Dedifferentiated amniotic fluid mesenchymal stem cell (primary cell): Measurements from ENCODE around the gene FASTK.

ENCODE experiments used
- DNase-seq: peaks from one replicate; pipeline ENCODE4 v3.0.0-alpha.2; 2016; ENCODE audit errors: extremely low spot score

Gene FASTK, protein sequence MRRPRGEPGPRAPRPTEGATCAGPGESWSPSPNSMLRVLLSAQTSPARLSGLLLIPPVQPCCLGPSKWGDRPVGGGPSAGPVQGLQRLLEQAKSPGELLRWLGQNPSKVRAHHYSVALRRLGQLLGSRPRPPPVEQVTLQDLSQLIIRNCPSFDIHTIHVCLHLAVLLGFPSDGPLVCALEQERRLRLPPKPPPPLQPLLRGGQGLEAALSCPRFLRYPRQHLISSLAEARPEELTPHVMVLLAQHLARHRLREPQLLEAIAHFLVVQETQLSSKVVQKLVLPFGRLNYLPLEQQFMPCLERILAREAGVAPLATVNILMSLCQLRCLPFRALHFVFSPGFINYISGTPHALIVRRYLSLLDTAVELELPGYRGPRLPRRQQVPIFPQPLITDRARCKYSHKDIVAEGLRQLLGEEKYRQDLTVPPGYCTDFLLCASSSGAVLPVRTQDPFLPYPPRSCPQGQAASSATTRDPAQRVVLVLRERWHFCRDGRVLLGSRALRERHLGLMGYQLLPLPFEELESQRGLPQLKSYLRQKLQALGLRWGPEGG

DNA sequence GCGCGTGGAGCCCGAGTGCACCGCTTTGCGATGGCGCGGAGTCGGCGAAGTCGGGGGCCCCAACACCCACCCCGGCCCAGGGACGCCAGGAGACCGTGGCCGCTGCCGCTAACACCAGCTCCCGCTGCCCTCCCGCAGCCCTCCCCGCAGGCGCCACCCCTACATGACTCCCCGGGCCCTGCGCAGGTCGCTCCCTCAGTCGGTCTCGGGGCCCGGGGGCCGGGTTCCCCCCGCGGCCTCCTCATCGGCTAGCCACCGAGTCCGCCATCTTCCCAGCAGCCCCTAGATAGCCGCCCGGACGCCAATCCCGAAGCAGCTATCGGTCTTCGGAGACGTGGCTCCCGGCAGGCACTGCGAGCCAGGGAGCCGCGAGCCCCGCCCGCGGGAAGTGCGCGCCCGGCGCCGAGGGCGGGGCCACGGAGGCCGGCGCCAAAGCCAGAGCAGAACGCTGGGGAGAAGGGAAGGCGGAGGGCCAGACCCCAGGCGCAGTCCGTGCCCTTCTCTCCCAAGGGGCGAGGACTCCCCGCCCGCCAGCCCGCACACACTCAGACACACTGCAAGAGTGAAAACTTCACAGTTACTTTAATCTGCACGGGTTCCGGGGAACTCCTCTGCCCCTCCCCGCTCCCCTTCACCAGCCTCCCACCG is at the start of gene FASTK:
Gene FASTK, minus strand, starts transcription at position 288 of the 648 bp plus-strand sequence. Its CDS starts 43 bp downstream, at position 245.
- peak; percentile 87 for DNase-seq

DNA sequence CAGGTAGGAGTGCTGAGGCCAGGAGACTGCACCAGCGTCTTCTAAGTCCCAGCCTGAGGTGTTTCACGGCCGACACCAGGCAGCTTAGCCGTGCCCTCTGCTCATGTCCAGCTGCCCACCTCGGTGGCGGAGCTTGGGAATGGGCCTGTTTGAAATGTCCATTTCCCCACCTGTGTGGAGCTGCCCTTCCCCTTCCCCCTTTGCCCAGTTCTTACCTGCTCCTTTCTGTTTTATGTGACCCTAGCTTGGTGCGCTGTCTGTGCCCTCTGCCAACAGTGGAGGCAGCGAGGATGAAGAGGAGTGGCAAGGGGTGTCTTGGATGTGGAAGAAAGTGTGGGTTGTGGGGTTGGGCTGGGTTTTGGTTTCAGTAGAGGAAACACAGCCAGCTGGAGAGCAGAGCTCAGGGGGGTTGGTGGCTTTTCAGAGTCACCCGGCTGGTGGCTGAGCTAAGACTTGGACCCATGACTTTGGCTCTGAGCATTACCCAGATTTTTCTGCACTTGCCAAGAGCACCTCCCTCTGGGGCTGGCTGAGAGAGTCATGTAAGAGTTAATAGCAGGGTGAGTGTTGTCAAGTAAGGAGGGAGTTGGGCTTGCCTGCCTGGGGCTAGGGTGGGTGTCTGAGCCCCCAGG is 49.5 kb upstream of the FASTK start:
- no peak for DNase-seq

DNA sequence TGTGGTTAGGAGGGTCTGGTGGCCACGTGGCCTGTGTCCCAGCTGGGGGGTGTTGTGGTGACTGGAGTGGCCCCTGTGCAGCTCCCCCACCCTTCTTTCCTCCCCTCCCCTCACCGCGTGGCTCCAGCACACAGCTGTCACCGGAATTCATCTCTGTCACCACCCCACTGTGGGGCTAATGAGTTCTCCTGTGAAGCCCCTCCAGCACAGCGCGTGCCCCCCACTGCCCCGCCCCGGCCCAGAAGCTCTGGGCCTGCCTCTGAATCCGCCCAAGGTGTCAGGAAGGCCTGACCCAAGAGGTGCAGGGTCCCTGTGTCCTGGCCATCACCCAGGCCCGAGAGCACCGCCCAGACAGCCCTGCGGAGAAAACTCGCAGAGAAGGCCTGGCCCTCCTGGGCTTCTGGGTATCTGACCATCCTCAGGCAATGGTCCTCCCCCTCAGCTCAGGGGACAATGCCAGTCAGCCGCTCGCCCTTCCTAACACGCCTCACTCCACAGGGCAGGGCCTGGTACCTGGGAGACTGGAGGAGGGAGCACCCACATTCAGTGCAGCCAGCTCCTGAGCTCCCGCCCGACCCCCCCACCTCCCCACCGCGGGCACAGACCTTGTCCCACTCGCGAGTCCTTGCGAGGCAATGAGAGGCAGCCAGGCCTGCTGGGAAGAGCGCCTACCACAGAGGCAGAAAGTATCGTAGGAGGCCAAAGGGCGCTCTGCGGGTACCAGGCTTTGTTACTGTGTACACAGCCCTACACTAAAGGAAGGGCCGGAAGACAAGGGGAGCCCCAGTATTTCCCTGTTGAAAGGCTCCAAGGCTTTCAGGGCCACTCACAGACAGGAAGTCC is 48.7 kb upstream of the FASTK start:
- DNase-seq, result no peak

DNA sequence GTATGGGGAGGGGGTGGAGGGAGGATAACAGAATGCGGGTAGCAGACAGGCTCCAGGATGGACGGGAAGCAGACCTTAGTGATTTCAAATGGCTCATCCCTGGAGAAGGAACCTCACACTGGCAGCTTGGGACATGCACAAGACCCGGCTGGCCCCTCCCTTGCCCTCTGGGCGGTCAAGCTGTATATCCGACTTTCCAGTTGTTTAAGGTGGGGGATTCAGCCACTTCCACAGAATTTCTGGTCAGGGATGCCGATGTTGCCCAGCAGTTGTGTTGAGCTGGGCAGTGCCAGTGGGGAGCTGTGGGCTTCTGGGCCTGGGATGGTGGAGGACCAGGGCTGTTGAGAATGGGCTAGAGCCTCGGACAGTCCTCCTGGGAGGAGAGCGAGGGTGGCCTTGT is 48.1 kb upstream of the FASTK start:
- DNase-seq, result no peak

DNA sequence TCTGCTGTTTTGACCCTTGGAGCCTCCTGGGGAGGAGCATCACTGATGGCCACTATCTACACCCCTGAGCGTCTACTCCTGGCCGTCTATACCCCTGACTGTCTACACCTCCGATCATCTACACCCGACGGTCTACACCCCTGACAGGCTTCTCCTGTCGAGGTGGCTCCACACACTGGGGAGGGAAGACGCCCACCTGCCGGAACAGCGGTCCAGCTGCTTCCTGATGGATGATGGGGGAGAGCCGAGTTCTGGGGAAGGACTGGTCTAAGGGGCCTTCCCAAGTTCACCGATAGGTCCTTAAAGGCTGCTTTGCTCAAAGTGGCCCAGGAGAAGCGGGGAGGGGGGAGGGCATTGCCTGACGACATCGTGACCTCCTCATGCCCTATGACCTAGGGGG is 47.5 kb upstream of the FASTK start:
- no peak for DNase-seq

DNA sequence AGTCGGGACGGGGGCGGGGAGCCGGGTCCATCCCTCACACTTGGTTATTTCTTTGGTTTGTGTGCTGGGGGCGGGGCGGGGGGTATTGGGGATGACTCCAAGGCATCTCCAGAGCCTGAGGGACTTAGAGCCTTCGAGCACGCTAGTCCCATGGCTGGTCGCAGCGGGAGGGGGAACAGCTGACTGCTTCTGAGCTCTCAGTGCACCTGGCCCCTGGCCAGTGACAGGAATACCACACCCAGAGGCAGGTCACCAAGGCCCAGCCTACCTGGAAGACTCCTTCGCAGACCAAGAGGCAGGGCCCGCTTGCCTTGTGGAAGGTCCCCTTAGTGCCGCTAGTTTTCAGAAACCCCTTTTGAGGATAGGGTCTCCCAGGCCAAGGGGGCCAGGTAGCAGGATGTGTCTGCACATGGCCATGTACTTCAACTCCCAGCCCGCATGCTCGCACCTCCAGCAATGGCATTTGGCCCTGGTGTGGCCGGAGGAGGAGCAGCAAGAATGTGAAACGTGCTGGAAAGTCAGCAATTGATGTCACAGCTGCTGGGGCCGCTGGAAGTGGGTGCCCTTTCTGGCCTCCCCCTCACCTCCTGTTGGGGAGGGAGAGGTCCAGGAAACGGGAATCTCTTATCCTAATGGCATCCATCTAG is 46.0 kb upstream of the FASTK start:
- no peak for DNase-seq

DNA sequence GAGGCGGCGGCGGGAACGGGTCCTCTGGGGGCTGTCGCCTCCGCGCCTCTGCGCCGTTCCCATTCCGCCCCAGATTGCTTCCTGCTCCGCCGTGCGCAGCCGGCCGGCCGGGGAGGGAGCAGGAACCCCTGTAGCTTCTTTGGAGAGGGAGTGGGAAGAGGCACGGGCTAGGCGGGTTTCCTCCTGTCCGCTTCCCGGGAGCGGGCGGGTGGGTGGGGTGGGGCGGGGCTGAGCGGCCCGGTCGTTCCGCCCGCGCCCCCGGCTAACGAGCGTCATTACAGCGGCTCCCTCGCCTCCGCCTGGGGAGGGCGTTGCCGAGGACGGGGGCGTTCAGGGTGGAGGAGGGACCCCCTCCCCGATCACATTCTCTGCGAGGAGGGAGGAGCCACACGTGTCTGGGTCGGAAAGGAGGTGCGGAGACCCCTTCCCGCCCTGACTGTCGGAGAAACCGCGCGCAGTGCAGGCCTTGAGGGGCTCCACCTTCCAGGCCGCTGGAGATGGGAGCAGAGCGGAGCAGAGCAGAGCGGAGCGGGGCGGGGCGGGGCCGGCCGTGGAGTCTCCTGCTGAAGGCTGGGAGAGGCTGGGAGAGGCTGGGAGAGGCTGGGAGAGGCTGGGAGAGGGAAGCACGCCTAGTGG is 45.4 kb upstream of the FASTK start:
- DNase-seq, result no peak

DNA sequence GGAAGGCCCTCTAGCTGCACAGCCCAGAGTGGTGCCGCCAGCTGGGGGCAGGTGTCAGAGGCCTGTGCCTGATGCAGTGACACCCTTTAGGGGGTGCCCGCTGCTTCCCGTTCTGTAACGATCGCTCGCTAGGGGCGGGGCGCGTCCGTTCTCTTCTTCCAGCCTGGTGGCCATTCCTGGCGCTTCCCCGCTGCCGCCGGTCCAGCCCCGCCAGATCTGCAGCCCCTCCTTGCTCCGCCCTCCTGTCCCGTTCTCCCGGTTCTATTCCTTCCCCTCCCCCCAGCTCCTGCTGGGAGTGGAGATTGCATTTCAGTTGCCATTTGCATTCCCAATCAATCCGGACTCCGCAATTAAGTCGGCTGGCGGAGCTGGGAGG is 44.8 kb upstream of the FASTK start:
- no peak for DNase-seq

DNA sequence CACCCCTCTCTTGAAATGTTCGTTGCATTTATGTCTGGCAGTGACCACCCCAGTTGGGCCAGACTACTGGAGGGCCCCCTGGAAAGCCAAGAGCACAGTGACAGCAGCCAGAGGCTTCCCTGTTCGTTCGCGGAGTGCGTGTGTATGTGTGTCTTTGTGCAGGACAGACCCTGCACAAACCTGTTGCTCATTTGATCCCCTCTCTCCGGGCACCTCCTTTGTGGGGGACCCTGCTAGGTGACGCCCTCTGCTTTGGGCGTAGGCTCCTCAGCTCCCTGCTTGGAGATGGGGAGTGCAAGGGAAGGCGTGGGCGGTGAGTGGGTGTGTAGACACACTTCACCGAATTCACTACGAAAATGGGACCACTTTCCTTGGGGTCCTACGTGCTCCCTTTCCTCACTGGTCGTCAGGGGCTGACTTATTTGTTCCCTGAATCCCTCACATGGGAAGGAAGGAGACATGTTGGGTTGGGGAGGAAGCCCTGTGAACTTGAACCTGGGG is 44.3 kb upstream of the FASTK start:
- DNase-seq, result no peak

DNA sequence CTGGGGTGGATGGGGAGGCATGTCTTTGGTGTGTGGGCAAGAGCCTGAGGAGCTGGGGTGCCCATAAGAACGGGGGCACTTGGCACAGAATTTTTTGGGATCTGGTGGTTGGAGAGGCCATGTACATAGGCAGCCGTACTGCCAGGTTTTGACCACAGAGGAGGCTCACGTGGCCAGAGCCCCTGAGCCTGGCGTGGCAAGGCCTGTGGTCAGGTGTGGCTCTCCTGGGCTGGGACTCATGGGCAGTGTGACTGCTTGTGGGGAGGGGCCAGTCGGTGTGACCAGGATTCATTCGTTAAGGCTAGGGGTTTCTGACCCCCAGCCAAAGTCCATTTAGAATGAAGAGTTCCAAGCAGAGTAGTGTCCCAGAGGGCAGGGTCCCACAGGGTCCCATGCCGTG is 43.9 kb upstream of the FASTK start:
- DNase-seq, result no peak

DNA sequence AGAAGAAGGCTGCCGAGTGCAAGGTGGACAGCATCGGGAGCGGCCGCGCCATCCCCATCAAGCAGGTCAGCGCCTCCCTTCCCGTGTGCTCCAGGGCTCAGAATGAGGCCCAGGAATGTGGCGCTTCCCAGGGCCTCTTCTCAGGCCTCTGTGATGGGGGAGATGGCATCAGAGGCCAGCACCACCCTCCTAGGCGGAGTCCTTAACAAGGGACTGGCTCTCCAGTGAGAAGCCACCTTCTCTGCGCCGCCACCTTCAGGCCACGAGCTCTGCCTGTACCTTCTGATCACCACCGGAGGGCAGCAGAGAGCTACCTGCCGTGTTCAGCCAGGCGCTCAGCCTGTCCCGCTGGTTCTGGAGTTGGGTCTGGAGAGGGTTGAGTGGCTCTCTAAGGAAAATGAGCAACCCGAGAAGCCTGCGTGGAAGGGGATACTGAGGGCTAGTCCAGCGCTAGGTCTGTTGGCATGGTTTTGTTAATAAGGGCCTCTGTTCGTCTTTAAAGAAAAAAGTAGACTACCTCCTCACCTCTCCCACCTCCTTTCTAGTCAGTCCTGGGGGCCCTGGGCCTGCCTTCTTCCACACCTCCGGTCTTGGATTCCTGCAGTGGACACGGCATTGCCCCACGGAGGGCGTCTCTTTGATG is 43.3 kb upstream of the FASTK start:
- peak; percentile 64 for DNase-seq

DNA sequence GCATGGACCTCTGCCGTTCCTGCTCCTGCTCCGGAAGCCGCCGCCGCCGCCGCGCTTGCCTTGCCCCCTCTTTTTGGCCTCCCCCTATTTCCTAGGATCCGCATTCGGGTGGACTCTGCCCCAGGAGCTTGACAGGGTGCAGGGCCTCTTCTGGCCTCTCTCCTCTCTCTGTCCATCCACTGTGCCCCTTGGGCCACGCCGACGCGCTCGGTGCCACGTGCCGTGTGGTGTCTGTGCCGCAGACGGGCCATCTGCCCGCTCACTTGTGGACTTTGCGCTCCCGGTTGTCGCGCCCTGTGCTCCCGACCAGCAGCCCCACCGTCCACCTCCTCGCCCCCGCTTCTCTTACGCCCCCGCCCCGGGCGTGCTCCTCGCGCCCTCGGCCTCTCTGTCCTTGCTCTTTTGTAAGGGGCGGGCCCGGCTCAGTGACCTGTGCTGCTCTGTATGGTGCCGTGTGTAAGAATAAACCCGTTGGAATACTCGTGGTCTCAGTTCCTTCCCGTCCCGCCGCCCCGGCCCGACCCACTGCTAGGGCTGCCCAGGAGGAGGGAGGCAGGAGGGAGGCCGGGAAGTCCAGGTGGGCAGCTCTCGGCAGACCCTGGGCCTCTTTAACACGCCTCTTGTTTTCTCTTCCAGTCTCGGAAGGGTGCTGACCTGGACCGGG is 42.7 kb upstream of the FASTK start:
- DNase-seq, result no peak

DNA sequence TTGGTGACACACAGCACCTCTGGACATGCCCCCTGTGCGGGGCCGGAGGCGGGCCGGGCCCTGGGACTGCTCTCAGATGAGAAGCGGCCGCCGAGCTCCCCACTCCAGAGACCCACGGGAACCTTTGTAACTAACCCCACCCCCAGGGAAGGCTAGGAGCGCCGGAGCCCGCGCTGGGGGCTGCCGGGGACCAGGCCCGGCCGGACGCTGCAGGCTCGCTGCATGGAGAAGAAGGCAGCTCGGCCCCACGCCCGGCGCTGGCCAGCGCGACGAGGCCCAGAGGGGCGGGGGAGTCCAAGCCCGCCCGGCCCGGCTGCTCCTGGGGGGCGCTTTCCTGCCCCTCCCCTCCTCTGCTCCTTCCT is 42.2 kb upstream of the FASTK start:
- DNase-seq, result no peak

DNA sequence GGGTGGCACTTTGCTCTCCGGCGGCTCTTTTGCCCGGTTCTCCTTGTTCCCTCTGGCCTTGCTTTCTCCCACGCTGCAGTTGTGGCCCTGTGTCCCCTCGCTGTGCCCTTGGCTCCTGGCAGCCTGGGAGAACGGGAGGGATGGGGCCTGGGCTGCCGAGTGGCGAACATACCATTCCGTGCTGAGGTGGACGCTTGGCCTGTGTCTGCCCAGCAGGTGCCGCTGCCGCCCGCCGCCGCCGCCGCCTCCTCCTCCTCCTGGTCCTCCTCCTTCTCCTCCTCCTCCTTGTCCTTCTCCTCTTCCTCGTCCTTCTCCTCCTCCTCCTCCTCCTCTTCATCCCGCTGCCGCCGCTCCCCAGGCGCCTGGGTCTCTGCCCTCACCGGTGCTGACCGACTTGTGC is 41.7 kb upstream of the FASTK start:
- DNase-seq, result no peak

DNA sequence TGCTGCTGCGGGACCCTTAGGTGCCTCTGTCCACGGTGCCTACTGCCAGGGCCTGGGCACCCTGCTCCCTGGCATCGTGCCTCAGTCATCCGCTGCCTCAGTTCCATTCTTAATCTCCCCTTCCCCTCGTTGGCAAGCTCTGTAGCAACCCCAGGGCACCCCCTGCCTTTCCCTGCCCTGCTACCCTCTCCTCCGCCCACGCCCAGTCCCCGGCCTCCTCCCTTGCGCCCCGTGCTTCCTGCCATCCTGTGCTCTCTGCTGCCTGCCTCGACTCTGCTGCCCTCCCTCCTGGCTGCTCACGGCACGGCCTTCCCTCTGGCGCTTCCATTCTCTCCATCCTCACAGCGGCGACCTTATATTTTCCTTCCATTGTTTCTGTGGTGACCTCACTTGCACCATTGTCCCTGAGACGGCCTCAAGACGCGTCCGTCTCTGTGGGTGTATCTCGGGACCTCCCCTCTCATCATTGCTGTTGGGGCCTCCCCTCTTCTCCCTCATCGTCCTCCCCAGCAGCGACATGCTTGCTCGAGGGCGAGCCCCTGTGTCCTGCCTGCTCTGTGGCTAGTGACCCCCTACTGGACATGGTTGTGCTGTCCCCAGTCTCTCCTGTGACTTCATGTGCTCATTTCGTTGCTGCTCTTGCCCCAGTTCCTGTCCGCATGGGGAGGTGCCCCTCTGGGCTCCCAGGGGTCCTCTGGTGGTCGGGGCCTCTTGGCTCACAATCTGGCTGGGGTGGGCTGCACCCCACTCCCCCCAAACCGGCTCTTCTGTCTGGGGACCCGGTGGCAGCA is 41.0 kb upstream of the FASTK start:
- DNase-seq, result no peak

DNA sequence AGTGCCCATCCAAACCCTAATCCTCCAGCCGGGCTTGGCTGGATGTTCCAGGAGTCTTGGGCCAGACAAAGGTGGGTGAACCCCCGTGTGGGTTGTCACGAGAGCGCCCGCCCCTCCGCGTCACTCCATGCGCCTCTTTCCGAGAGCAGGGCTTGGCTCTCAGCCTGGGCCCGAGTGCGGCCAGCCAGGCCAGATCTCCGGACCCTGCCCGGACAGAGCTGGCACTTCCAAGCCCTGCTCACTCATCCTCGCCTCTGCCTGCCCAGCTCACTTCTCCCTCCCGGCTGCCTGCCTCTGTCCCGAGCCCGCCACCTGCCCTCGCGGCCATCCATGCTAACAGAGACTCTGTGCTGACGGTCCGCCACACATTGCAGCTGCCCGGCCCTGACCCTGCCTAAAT is 40.3 kb upstream of the FASTK start:
- DNase-seq, result no peak

DNA sequence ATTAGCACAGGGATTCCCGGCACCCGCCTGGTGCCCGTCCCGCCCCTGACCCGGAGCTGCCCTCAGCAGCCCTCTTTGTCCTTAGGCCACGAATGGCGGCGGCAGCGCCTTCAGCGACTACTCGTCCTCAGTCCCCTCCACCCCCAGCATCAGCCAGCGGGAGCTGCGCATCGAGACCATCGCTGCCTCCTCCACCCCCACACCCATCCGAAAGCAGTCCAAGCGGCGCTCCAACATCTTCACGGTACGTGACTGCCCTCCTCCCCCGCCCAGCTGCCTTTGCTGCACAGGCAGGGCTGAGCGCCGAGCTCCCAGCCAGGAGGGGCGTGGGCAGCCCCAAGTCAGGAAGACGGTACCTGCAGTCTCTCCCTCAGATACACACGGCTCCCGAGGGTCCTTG is 39.3 kb upstream of the FASTK start:
- DNase-seq, result no peak

DNA sequence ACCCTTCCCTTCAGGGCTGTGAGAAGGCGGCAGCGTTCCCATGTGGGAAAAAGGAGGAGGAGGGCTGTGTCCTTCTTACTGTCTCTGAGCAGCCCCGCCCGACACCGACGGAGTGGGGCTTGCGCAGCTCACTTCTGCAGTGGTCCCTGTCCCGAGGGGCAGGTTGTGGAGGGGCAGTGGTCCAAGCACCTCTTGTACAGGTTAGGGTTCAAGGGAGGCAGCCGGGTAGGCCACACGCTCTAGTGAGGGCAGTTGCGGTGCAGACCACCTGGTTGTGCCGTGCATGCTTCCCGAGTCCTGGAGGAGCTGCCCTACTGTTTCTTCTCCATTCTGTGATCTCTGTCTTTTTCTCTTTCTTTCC is 38.4 kb upstream of the FASTK start:
- no peak for DNase-seq
